NCI-H2196 treated with DMSO at 0.1 percent for 48 hours (cell line): ENCODE results near the gene GTPBP1.

ENCODE experiments used
- DNase-seq: peaks from one replicate; lab custom pipeline; 2025; ENCODE audit not compliant: unreplicated experiment; lab: John Stamatoyannopoulos, UW

GTPBP1 gene

DNA sequence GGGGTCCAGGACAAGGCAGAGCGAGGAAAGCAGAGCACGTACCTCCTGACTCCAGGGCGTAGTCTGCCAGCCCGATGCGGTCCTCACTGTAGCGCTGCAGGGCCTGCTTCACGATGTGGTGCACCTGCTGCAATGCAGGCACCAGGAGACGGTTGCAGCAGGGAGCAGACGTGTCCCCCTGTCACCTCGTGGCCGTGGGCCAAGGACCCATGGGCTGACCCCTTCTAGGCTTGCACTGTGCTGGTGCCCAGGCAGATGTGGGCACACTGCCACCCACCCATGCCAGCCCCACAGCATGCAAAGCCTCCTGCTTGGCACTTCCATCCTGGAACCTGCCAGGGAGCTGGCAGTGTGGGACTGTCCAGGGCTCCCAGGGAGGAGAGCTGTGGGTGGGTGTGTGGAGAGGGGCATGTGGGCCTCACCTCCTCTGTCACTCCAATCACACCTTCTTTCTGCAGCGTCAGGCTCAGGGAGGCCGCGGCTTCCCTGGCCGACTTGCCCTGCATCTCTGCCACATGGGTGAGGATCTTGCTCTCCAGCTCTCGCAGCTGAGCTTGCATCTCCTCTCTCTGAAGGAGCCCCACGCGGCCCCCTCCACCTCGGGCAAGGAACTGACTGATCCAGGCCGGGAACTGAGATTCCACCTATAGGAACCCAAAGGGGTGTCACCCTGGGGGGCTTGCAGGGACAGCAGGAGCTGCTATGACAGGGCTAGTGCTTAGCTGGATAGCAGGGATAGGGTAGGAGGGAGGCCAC, 33.7 kb downstream of the GTPBP1 start:
- no peak for DNase-seq

DNA sequence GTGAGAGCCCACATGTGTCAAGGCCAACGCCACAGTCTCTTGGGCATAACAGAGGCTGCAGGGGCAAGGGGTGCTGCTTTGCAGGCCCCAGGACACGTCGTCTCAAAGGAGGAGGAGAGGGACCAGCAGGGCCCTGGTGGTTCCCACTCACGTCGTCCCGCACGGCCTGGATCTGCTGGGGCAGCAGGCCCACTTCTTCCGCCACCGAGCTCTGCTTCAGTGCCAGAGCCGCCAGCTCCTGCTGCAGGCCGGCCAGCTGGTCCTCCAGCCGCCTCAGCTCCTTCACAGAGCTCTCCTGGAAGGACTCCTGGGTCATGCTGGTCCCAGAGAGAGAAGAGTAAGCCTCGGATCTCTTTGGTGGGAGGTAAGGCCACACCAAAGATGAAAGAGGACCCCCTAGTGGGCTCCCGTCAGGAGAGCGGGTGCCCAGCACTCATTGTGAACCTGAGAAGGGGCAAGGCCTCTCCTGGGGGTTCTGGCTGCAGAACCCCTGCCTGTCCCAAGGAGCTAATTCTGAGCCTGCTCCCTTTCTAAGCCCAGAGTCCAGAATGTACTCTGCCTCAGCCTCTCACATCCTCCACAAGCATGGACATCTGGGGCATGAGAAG, 34.5 kb downstream of the GTPBP1 start:
- DNase-seq, result no peak

DNA sequence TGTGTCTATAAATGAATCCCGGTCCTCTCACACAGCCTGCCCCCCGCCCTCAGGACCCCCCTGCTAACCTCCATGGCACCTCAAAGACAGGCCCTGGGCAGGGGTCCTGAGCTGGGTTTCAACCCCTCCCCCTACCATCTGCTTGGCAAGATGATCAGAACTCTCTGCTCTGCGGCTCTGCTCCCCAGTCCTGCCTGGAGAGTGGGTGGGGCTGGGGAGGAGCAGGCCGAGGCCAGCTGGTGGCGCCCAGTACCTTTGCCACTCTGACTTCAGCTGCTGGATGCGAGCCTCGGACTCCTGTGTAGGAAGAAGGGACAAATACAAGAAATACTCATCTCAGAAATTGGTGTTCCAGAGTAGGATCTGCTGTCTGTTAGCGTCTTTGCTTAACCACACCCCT, 35.0 kb downstream of the GTPBP1 start:
- DNase-seq, result no peak

DNA sequence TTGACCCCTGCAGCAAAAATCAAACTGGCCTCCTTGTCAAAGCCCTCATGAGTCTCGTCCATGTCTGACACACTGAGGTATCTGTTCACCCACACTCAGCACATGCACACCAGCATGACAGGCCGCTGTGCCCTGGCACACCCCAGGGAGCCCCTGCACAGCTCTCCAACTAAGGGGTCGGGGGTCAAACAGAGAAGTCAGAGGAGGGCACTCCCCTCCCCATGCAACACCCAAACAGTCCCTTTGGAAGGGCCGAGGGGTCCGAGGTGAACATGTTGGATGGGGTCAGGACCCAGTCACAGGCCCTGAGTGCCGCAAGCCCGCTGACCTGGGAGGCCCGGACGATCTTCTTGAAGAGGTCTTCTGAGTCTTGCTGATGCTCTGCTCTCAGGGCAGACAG, 35.4 kb downstream of the GTPBP1 start:
- DNase-seq, result no peak

DNA sequence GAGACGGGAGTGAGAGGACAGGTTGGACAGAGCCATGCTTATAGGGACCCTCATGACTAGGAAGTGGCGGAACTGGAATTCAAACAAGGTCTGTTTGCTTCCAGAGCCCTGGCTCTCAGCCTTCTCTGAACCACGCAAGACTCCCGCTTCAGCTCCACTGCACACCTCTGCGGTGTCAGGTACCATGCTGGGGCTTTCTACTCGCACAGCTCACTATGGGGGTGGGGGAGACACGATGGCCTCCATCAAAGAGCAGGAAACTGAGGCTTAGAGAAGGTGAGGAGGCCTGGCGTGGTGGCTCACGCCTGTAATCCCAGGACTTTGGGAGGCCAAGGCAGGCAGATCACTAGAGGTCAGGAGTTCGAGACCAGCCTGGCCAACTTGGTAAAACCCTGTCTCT, 35.8 kb downstream of the GTPBP1 start:
- DNase-seq, result no peak

DNA sequence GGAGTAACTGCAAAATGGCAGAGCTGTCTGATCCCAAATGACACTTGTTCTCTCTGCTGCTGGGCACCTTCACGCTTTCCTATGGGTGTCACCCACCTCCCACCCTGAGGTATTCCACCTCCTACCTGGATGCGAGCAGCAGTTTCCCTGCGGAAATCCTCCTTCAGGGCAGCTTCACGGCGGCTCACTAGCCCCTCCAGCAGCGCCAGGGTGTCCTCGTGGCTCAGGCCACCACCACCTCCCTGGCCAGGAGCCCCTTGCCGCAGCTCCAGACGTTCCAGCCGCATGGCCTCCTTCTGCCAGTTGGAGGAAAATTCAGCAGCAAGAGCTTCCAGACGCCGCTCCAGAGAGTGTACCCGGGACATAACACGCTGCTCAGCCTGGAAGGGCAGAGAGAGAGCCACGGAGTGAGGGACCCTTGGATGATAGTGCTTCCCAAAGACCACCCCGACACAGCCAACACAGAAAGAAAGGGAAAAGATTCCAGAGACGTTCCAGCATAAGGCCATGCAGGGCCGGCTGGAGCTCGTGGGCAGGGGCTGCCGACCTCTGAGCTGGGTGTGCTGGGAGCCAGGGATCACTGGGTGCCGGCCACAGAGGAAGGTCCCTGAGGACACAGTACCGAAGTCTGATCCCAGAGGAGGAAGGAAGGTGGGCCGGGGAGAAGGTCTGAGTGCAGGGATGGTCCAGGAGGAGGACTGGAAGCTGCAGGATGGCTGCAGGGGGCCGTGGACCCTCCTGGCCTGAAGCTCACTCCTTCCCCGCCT, 36.6 kb downstream of the GTPBP1 start:
- no peak for DNase-seq

DNA sequence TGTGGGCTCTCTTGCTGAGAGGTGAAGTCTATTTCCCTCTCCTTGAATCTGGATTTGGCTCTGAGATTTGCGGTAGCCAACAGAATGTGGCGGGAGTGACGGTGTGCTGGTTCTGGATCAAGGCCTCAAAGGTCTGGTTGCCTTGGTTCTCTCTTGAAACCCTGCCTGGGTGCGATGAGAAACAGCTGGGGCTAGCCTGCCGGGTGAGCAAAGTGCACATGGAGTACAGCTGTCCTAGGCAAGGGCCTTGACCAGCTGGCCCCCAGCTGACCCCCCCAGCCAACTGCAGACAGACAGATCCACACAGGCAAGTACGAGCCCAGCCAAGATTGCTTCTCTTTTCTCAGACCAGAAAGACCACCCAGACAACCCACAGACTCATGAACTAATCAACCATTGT, 39.2 kb downstream of the GTPBP1 start:
- DNase-seq, result no peak

DNA sequence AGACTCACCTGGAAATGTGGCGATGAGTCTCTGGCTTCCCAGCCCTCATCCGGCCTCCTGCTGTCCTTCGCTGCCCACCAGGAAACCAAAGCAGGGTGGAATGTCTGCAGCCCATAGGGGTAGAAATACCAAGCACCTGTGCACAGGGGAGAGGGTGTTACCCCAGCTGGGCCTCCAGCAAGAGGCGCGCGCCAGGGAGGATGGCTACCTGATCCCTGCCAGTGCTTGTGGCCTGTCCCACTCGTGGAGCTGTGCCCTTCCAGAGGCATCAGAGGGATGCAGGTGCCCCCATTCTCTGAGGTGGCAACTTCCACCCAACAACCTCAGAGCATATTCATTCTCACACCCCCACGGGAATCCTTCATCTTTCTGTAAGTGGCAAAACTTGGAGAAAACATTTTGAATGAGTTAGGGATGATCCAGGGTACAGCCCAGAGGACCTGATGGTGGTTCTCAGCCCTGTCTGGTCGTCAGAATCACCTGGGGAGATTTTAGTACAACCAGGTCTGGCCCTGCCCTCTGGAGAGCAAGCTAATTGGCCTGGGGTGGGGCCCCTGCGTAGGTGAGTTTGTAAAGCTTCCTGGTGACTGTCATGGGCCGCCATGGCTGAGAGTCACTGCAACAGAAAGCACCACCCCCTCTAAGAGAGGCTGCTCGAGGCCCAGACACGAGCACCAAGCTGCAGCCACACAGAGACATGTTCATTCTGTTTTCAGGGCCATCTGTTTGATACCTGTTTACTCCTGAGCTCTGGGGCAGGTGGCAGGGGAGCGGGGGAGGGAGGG, 40.1 kb downstream of the GTPBP1 start:
- DNase-seq, result peak; percentile 26

DNA sequence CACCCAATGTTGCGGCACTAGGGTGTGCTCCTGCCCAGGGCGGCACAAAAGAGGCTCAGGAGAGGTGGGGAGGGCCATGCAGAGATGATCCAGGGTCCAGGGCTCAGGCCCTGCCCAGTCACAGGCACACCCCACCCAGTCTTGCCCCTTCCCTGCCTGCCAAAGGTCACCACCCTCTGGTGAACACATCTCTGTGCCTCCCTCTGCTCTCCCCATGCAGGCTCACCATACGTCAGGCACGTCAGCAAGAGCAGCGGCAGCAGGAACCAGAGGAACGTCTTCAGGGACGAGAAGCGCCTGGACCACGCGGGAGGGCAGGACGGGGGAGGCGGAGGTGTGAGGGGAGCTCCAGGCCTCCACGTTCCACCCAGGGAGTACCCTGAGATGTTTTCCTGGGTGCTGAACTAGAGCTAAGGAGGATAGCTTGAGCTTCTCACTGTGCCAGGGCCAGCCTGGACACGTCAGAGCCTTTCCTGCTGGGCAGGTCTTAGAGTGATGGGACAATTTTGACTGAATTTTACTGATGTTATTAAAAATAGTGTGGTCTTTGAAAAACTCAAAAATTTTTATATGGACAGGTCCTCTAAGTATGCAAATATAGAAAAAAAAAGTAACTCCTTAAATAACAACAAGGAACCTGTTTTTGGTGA, 42.9 kb downstream of the GTPBP1 start:
- no peak for DNase-seq

DNA sequence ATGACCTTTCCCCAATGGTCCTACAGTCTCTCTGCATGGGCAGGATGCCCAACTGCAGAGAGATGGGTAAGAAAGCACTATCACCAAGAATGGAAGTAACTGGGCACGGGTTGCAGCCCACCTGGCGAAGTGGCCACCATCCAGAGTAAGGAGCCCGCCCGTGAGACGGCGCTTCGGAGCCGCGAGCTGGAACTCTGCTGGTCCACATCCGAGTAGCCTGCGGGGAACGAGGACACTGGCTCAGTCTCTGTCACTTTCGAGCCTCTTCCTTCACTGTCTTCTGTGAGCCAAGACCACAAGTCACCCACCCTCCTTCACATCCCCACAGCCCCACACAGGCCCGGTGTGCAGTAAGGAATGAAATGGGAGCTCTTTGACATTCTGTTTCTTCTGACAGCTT, 44.4 kb downstream of the GTPBP1 start:
- no peak for DNase-seq

DNA sequence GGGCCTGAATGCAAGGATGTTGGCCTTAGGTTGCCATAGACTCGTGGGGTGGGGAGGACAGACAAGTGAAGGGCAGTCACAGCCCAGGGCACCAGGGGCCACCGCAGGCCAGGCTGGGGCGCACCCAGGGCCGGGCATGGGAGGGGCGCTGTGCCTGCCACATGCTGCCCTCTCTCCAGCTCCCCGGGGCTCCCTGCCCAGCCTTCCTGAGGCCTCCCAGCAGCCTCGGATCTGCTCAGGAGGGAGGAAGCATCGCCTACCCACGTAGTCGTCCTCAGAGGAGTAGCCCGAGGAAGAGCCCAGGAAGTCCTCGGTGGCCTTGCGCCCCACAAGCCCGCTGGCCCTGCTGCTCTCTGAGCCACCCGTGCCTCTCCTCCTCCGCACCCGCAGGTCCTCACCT, 44.9 kb downstream of the GTPBP1 start:
- no peak for DNase-seq

DNA sequence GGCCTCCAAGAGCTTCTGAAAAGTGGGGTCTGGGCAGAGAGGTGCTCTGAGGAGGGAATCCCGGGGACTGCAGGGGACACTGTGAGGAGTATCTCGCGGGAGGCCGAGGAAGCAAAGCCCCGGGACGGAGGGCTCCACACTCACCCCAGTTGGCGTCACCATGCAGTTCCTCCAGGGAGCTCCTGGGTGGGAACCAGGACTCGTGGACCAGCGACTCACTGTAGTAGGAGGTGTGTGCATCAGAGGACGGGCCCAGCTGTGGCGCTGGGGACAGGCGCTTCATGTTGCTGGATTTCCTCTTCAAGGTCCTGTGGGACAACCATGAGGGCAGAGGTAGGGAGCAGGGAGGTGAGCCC, 45.3 kb downstream of the GTPBP1 start:
- DNase-seq, result no peak

DNA sequence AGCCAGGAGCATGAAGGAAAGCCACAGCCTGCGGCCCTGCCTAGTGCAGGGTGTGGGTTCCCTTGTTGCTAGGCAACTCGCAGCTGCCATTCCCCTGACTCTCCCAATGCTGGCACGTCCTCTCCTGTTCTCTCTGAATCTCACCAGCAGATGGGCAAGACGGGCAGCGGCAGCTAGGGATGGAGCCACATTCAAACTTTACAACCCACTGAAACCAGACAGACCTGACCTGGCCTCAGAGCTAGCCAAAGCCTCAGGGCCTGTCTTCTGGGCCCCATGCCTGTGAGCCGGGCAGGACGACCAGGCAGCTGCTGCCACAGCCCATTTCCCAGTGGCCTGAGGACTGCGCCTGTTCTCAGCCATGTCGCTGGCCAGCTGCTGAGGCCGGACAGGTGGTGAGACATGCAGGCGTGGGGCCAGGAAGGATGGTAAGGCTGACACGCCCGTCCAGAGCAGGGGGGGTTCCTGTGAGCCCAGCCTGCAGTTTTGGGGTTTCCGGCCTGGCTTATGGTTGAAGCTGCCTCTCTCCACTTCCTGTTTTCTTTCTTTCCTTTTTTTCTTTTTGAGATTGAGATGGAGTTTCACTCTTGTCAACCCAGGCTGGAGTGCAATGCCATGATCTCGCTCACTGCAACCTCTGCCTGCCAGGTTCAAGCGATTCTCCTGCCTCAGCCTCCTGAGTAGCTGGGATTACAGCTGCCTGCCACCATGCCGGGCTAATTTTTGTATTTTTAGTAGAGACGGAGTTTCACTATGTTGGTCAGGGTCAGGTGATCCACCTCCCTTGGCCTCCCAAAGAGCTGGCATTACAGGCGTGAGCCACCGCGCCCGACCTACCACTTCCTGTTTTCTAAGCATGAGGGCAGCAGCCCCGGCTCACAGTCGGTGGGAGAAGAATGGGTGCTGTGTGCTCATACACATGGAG, 45.9 kb downstream of the GTPBP1 start:
- DNase-seq, result peak; percentile 55

DNA sequence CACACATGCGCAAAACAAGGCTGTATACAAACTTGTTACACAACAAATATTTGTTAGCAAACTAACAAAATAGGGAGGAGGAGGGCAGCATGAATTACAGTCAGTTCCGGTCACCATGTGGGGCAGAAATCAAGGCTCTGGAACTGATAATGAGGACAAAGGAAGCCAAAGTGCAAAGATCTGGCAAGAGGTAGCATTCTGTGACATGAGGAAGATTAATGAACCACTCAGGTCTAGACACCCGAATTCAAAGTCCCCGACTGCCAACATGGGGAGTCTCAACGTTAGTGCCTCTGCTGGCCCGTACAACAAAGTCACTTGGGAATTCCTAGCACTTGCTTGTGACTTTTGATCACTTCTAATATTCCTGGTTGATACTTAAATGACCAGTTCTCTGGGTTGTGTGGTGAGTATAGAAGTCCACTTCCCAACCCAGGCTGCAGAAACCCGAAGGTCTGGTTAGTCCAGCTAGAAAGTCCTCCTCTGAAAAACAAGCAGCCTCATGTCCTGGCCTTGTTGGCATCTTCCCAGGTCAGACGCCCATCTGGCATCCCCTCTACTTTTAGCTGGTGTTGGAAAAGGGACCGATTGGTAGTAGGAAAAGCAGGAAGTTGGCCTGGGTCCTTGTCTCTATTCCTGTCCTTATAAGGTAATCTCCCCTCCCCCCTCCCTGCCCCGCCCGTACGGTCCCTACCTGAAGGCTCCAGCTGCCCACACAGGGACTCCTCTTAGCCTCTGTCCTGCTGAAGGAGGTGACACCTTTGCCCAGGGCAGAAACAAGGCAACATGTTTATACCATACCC, 48.4 kb downstream of the GTPBP1 start:
- DNase-seq, result peak; percentile 54

DNA sequence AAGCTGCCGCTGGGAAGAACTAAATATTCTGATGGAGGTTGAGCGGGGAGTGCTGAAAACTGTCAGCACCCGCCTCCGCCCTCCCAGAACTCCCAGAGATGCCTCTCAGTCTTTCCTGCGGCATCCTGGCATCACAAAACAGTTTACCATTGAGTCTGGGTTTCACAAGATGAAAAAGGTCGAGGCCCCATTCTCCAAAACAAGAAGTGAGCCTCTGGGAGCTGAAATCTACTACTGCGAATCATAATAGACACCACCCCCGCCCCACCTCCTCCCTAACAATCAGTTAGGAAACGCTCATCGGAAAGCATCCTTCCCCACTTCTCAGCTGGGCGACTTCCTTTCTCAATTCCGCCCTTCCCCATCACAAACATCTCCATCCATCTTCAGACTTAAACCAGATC, 49.0 kb downstream of the GTPBP1 start:
- DNase-seq, result no peak

DNA sequence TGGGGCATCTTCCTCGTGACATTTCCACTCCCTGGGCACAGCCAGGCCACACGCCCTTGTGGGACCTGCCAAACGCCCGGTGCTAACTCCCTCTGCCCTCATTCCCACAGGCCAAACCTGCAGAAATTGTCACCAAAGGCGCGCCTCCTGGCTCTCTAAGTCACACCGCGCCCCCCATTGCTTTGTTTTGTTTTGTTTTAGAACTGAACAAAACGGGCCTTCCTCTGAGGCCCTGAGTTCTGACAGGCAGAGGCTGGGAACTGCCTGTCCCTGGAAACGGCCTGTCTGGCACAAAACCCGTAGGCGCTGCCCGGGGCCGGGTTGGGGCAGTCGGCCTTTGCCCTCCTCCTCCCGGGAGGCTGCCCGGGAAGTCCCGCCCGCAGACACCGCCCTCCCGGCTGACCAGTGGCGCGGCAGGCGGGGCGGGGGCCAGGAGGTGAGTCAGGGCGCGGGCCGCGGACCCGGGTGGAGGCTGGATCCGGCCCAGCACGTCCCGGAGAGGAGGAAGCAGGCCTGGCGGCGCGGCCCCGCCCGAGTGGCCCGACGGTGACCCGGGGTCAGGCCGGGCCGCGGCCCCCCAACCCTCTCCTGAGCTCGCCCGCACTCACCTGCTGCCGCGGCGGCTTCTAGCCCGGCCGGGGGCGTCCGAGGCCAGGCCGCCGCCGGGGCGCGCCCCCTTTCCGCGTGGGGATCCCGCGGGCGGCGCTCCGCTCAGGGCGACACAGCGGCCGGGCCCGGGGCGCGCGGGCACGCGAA, 49.6 kb downstream of the GTPBP1 start:
- peak; percentile 24 for DNase-seq

DNA sequence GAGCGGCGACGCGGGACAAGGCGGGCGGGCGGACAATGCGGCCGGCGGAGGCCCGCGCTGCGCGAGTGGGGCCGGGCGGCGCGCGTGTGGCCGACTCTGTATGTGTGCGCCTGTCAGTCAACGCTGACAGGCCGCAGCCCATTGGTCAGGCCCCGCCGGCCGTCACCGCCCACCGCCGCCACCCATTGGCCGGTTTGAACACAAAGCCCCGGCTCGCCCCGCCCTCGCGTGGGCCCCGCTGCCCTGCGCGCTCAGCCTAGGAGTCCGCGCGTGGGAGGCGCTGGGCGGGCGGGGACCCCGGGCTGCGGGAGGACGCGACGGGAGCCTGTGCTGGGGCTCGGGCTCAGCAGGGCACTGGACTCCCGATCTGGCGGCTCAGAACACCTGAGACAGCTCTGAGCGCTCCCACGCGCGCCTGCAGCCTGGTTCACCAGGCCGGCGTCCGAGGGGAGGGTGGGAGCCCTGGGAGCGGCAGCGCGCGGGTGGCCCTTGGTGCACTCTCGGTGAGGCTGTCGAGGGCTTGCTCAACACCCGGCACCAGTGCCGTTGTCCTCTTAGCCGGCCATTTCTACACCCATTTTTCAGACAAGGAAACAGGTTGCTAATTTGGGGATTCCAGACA, 50.3 kb downstream of the GTPBP1 start, which contains the start of gene SUN2:
Gene SUN2, minus strand, starts transcription at position 88 of the 622 bp plus-strand sequence. CDS start 3,370 bp downstream, outside the sequence.
- DNase-seq, result peak; percentile 19
